Activated naive CD4-positive, alpha-beta T cell treated with anti-CD3 and anti-CD28 coated beads, Interleukin-2, amount 50 U/mL, for 72 hours (primary cell): ENCODE data around the gene EMP2. TPM values are rescaled to one million over a fixed set of nuclear protein-coding genes. Genes with fewer than 3 reads are reported as not detected.
"Not testable (repeated sequence)": the region's sequence is repeated elsewhere in the genome, so short reads cannot be mapped to it uniquely, and the experiment has no call there.

Source experiments
- ATAC-seq, 2 donors: fragments of 150-1000 bp; cut with Tn5 transposase; 2 replicates each; pipeline ENCODE4 v1.10.0; 2021; ENCODE audit warnings: mild to moderate bottlenecking in 2 of 2, moderate library complexity in 2 of 2
- DNase-seq, 2 donors: peaks; one replicate each; pipeline ENCODE4 v3.0.0; 2021 to 2022; ENCODE audit warnings: low spot score in 2 of 2
- H3K27ac Mint-ChIP-seq, 2 donors: one replicate each; pipeline ENCODE4 v1.8.0; 2022; ENCODE audit warnings: mild to moderate bottlenecking in 2 of 2, mixed read lengths in 2 of 2
- H3K36me3 Mint-ChIP-seq, 2 donors: one replicate each; pipeline ENCODE4 v1.8.0; 2022; ENCODE audit warnings: mixed read lengths in 2 of 2
- H3K9me3 Mint-ChIP-seq, 2 donors: one replicate each; pipeline ENCODE4 v1.8.0; 2022; ENCODE audit warnings: mixed read lengths in 2 of 2
- total RNA-seq, 2 donors: library from RNA; stranded (reverse); gene quantifications; one replicate each; pipeline ENCODE4 v1.2.3, GENCODE V29; 2022

Gene EMP2
- total RNA-seq, 2 donors from 2014 or later = not detected

- ATAC-seq (no peak), DNase-seq (no peak)
- Mint-ChIP-seq H3K36me3 (peaks cover 5 to 6% of the 10 kb centered on the region in 2 donors), H3K9me3 (peaks cover 5 to 9% of the 10 kb centered on the region in 2 donors), H3K27ac (no peak overlapping the region)
Observed at GRCh38 chr16:10543231-10543977, 37.0 kb downstream of the EMP2 start.

- DNase-seq (no peak), ATAC-seq (no peak)
- Mint-ChIP-seq H3K9me3 (no peaks in the 10 kb centered on the region), H3K27ac (no peak overlapping the region), H3K36me3 (no peaks in the 10 kb centered on the region)
Observed at GRCh38 chr16:10541366-10541765, 39.0 kb downstream of the EMP2 start.

DNA sequence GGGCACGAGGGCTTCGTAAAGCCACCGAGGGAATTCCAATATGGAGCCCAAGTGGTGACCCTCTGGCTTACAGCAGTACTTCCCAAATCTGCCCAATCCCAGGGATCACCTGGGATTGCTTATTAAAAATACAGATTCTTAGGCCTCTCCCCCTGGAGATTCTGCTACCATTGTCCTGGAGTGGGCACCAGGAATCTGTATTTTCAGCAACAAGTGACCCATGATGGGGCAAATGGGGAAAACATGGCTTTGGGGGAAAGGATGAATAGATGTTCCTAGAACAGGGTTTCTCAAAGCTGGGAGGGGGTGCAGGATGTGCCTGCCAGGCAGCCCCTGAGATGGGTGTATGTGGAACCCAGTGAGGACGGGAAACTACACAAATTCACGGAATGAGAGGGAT is 40.6 kb downstream of the EMP2 start:
- ATAC-seq (no peak), DNase-seq (no peak)
- Mint-ChIP-seq H3K36me3 (no peaks in the 10 kb centered on the region), H3K9me3 (no peaks in the 10 kb centered on the region), H3K27ac (peak overlapping the region in 1 of 2 donors; percentile 36)

GRCh38 chr16:10539236-10539635 is 41.2 kb downstream of the EMP2 start:
- H3K27ac Mint-ChIP-seq = peak overlapping the region in 1 of 2 donors; percentile 36
- no peaks in the 10 kb centered on the region for H3K9me3 Mint-ChIP-seq
- ATAC-seq = no peak
- DNase-seq = no peak
- H3K36me3 Mint-ChIP-seq = no peaks in the 10 kb centered on the region

DNA sequence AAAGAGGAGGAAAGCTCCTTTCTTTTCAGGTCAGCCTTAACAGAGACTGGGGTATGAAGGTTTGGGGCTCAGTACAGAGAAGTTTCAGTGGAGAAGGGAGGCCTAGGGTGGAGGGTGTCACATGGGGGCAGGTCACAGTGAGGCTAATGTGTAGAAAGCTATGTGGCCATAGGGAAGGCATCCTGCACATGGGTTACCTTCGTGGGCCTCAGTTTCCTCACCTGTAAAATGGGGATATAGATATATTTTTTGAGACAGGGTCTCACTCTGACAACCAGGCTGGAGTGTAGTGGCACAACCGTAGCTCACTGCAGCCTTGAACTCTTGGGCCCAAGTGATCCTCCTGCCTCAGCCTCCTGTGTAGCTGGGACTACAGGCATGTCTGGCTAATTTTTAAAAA is 41.8 kb downstream of the EMP2 start:
- Mint-ChIP-seq H3K27ac (no peak overlapping the region), H3K9me3 (no peaks in the 10 kb centered on the region), H3K36me3 (no peaks in the 10 kb centered on the region)
- DNase-seq (no peak), ATAC-seq (no peak)

GRCh38 chr16:10537946-10538345 is 42.5 kb downstream of the EMP2 start:
- no peak for ATAC-seq
- H3K9me3 Mint-ChIP-seq = no peaks in the 10 kb centered on the region
- DNase-seq = no peak
- H3K36me3 Mint-ChIP-seq = no peaks in the 10 kb centered on the region
- H3K27ac Mint-ChIP-seq = peak overlapping the region in 1 of 2 donors; percentile 10

- H3K9me3 Mint-ChIP-seq = no peaks in the 10 kb centered on the region
- H3K27ac Mint-ChIP-seq = peak overlapping the region in 1 of 2 donors; percentile 10
- H3K36me3 Mint-ChIP-seq = no peaks in the 10 kb centered on the region
- ATAC-seq (no peak), DNase-seq (no peak)
Observed at GRCh38 chr16:10536814-10537389, 43.5 kb downstream of the EMP2 start.

DNA sequence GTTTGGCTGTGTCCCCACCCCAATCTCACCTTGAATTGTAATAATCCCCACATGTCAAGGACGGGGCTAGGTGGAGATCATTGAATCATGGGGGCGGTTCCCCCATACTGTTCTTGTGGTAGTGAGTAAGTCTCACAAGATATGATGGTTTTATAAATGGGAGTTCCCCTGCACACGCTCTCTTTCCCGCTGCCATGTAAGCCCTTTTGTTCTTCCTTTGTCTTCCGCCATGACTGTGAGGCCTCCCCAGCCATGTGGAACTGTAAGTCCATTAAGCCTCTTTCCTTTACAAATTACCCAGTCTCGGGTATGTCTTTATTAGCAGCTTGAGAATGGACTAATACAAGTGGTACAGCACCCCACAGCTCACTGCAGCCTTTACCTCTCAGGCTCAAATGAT is 44.1 kb downstream of the EMP2 start:
- peak in 1 of 2 donors; percentile 49 for ATAC-seq
- not testable (repeated sequence) for DNase-seq, H3K27ac Mint-ChIP-seq, H3K36me3 Mint-ChIP-seq, H3K9me3 Mint-ChIP-seq

DNA sequence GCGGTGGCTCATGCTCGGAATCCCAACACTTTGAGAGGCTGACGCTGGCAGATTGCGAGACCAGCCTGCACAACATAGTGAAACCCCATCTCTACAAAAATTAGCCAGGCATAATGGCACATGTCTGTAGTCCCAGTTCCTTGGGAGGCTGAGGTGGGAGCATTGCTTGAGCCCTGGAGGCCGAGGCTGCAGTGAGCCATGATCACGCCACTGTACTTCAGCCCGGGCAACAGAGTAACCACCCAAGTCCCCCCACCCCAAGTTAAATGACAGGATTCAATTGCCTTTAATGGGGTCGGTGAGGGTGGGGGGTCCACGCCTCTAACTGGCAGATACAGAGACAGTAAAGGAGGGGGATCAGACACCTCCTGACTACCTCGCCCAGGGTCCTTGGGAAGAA is 44.9 kb downstream of the EMP2 start:
- Mint-ChIP-seq H3K27ac (no peak overlapping the region), H3K9me3 (no peaks in the 10 kb centered on the region), H3K36me3 (no peaks in the 10 kb centered on the region)
- DNase-seq (no peak), ATAC-seq (no peak)

GRCh38 chr16:10534748-10535147 is 45.6 kb downstream of the EMP2 start:
- Mint-ChIP-seq H3K9me3 (no peaks in the 10 kb centered on the region), H3K36me3 (no peaks in the 10 kb centered on the region), H3K27ac (no peak overlapping the region)
- ATAC-seq = no peak
- no peak for DNase-seq

DNA sequence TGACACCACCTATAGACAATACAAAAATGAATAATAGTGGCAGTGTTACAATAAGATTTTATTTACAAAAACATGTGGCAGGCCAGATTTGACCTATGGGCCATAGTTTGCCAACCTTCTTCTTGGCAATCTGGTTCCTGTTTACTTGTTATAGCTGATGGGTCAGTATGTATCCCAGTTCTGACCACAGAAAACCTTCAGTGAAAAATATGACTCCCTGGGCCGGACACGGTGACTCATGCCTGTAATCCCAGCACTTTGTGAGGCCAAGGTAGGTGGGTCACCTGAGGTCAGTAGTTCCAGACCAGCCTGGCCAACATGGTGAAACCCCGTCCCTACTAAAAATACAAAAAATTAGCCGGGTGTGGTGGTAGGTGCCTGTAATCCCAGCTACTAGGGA is 46.8 kb downstream of the EMP2 start:
- not testable (repeated sequence) for H3K36me3 Mint-ChIP-seq, DNase-seq, H3K9me3 Mint-ChIP-seq, ATAC-seq, H3K27ac Mint-ChIP-seq

- ATAC-seq (no peak), DNase-seq (no peak)
- H3K9me3 Mint-ChIP-seq = no peaks in the 10 kb centered on the region
- no peaks in the 10 kb centered on the region for H3K36me3 Mint-ChIP-seq
- no peak overlapping the region for H3K27ac Mint-ChIP-seq
Observed at GRCh38 chr16:10531582-10531981, 48.8 kb downstream of the EMP2 start.

DNA sequence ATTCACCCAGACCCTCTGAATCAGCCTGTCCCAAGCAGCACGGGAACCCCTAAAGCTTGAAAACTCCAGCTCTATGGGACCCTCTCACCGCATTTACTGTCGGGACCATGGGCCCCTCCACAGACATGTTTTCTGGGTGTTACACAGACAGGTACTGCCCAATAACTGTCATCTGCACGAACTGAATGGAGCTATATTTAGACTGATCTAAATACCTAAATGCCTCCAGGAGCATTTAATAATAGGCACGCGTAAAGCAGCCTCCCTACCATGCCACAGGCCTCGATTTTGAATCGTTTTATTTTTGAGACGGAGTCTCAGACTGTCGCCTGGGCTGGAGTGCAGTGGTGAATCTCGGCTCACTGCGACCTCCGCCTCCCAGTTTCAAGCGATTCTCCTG is 49.7 kb downstream of the EMP2 start:
- Mint-ChIP-seq H3K9me3 (no peaks in the 10 kb centered on the region), H3K27ac (no peak overlapping the region)

DNA sequence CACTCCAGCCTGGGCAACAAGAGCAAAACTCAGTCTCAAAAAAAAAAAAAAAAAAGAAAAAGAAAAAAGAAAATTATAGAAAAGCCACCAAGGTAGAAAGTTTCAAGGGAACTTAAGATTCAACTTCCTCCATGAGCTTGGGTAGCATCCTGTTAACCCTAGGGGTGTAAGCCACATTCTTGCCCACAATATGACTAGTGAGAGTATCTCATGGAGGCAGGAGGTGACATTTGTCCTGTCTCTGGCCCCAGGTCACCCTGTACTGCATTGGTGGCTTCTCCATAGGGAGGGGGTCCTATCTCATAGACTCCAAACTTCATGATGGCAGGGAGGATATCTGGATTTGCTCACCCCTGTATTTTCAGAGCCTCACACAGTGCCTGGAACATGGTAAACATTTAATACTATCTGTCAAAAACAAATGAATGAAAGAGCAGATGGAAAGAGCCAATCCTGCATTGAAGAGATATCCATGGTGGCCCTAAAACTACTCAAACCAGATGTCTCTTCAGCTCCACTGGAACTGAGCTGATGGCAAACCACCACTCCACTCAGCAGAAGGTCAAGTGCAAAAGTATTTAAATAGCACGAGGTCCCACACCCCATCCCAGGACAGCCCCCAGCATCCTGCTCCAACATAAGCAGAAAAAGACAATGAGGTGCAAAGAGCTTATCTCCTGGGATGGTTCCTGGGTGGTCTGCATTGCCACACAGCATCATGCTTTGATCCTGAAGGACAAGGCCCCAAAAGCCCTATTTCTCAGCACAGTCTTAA is 50.3 kb downstream of the EMP2 start:
- no peaks in the 10 kb centered on the region for H3K9me3 Mint-ChIP-seq
- ATAC-seq = peak in 1 of 2 donors; percentile 55
- no peak overlapping the region for H3K27ac Mint-ChIP-seq
- no peaks in the 10 kb centered on the region for H3K36me3 Mint-ChIP-seq
- no peak for DNase-seq

More for the DNA sequence above, 49.7 kb downstream of the EMP2 start:
- DNase-seq (no peak), ATAC-seq (no peak)
- H3K36me3 Mint-ChIP-seq = no peaks in the 10 kb centered on the region

DNA sequence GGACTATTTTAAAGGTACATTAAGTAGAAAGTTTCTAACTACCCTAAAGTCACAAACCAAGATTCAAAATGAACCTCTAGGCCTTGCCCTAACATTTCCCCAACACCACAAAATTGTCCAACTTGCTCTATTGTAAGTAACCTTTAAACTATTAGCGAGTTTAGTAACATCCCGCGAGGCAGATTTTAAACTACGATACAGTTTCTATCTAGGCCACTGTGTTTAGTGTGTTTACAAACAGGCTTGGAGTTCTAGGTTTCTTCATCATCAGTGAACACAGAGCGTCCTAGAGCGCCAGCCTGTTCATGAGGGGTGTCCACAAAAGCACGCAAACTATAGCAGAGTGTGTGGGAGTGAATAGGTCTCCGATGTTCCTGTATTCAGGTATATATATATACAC is 51.8 kb downstream of the EMP2 start:
- ATAC-seq (no peak), DNase-seq (no peak)
- Mint-ChIP-seq H3K27ac (no peak overlapping the region), H3K36me3 (no peaks in the 10 kb centered on the region), H3K9me3 (no peaks in the 10 kb centered on the region)

DNA sequence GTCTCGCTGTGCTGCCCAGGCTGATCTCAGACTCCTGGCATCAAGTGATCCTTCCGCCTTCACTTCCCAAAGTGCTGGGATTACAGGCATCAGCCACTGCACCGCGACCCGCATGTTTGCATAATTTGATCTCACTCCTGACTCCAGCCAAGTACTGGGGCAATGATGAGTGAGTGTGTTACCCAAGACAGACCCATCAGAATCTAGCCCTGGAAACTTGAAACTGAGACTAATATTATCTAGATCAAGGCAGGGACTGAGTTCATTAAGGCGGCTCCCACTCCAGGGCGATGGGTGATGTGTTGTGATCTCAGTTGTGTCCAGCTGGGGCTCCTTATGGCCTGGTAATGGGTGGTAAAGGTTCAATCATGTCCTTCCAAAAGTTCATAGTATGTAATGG is 53.4 kb downstream of the EMP2 start:
- no peak overlapping the region for H3K27ac Mint-ChIP-seq
- ATAC-seq (no peak), DNase-seq (no peak)
- H3K9me3 Mint-ChIP-seq = no peaks in the 10 kb centered on the region
- H3K36me3 Mint-ChIP-seq = no peaks in the 10 kb centered on the region

DNA sequence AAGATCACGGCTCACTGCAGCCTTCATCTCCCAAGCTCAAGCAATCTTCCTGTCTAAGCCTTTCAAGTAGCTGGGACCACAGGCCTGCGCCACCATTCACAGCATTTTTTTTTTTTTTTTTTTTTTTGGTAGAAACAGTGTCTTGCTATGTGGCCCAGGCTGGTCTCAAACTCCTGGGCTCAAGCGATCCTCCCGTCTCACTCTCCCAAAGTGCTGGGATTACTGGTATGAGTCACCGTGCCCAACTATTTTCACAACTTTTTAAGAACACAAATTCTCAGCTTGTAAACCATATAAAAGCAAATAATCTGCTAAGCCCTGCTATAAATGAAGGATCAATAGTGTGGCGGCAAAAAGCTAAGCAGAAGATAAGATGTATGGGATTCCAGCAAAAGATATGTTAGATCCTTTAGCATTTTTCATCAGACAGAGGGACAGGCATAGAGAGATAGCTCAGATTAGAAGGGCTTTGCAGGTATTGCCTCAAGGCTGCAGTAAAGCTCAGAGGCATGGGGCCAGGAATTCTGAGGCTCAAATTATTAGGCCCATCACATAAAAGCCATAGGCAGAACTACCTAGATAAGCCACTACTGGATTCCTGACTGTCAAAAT is 55.1 kb downstream of the EMP2 start:
- no peaks in the 10 kb centered on the region for H3K36me3 Mint-ChIP-seq
- H3K27ac Mint-ChIP-seq = no peak overlapping the region
- no peaks in the 10 kb centered on the region for H3K9me3 Mint-ChIP-seq
- DNase-seq = no peak
- ATAC-seq = no peak
